Measurements from ENCODE around the gene CCSAP. TPM values are rescaled to one million over a fixed set of nuclear protein-coding genes. Genes with fewer than 3 reads are reported as not detected.

Gene CCSAP
- total RNA-seq, 1 donor from 2014 or later: 5.1 TPM

- H3K4me3 ChIP-seq (ENCODE audit: low read depth, low read length): no peak overlapping the region
- TF ChIP-seq CTCF (conservative IDR thresholded peaks at IDR 0.05; ENCODE audit: low read depth, low read length): no peak
- no peak for DNase-seq (ENCODE audit: low read depth)
Observed at GRCh38 chr1:229278120-229278741, 64.6 kb downstream of the CCSAP start.

GRCh38 chr1:229275005-229275404 lies 67.8 kb downstream of the CCSAP start:
- no peak for DNase-seq (ENCODE audit: low read depth)
- H3K4me3 ChIP-seq (ENCODE audit: low read depth, low read length): no peak overlapping the region
- no peak for TF ChIP-seq CTCF (conservative IDR thresholded peaks at IDR 0.05; ENCODE audit: low read depth, low read length)

GRCh38 chr1:229273507-229274232 lies 69.2 kb downstream of the CCSAP start:
- no peak for DNase-seq (ENCODE audit: low read depth)
- H3K4me3 ChIP-seq (ENCODE audit: low read depth, low read length): no peak overlapping the region
- TF ChIP-seq CTCF (conservative IDR thresholded peaks at IDR 0.05; ENCODE audit: low read depth, low read length): no peak

GRCh38 chr1:229272164-229273158 lies 70.4 kb downstream of the CCSAP start:
- peak overlapping the region; percentile 74 for H3K4me3 ChIP-seq (ENCODE audit: low read depth, low read length)
- DNase-seq (ENCODE audit: low read depth): no peak
- no peak for TF ChIP-seq CTCF (conservative IDR thresholded peaks at IDR 0.05; ENCODE audit: low read depth, low read length)

GRCh38 chr1:229271448-229272159 lies 71.2 kb downstream of the CCSAP start:
- no peak for DNase-seq (ENCODE audit: low read depth)
- TF ChIP-seq CTCF (conservative IDR thresholded peaks at IDR 0.05; ENCODE audit: low read depth, low read length): no peak
- H3K4me3 ChIP-seq (ENCODE audit: low read depth, low read length): peak overlapping the region; percentile 74

Other genes starting within 250 kb of the CCSAP start
- 28.1 and 39.3 TPM in 2 replicates for gene RAB4A, start 71.9 kb downstream of the CCSAP start, total RNA-seq
- gene ACTA1, start 91.0 kb upstream of the CCSAP start, total RNA-seq: 0.14 TPM in 1 of 2 replicates, not detected in the other
- 34.9 and 41.1 TPM in 2 replicates for gene NUP133, start 165.3 kb upstream of the CCSAP start, total RNA-seq
- gene ABCB10, start 215.7 kb upstream of the CCSAP start, total RNA-seq: 15.4 and 24.9 TPM in 2 replicates

Data from epithelial cell of proximal tubule (primary cell).